ENCODE data around the gene BMP10.
"Not testable (repeated sequence)": the region's sequence is repeated elsewhere in the genome, so short reads cannot be mapped to it uniquely, and the experiment has no call there.

DNA sequence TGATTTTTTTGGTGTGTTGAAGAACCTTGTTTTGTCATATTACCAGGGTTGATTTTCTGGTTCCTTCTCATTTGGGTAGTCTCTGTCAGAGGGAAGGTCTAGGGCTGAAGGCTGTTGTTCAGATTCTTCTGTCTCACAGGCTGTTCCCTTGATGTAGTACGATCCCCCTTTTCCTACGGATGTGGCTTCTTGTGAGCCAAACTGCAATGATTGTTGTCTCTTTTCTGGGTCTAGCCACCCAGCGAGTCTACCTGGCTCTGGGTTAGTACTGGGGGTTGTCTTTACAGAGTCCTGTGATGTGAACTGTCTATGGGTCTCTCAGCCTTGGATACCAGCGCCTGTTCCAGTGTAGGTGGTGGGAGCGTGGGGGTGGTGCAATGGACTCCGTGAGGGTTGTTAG lies 24.8 kb upstream of the BMP10 start:
- TF ChIP-seq, protein P1, sequence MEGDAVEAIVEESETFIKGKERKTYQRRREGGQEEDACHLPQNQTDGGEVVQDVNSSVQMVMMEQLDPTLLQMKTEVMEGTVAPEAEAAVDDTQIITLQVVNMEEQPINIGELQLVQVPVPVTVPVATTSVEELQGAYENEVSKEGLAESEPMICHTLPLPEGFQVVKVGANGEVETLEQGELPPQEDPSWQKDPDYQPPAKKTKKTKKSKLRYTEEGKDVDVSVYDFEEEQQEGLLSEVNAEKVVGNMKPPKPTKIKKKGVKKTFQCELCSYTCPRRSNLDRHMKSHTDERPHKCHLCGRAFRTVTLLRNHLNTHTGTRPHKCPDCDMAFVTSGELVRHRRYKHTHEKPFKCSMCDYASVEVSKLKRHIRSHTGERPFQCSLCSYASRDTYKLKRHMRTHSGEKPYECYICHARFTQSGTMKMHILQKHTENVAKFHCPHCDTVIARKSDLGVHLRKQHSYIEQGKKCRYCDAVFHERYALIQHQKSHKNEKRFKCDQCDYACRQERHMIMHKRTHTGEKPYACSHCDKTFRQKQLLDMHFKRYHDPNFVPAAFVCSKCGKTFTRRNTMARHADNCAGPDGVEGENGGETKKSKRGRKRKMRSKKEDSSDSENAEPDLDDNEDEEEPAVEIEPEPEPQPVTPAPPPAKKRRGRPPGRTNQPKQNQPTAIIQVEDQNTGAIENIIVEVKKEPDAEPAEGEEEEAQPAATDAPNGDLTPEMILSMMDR (IDR thresholded peaks at IDR 0.05), result not testable (repeated sequence)
- TF ChIP-seq POLR2A, EP300 (IDR thresholded peaks at IDR 0.05): not testable (repeated sequence)

Measured in ovary (tissue), 3 donors.